Measurements from ENCODE around the gene TTC3.

- TF ChIP-seq, protein P1, sequence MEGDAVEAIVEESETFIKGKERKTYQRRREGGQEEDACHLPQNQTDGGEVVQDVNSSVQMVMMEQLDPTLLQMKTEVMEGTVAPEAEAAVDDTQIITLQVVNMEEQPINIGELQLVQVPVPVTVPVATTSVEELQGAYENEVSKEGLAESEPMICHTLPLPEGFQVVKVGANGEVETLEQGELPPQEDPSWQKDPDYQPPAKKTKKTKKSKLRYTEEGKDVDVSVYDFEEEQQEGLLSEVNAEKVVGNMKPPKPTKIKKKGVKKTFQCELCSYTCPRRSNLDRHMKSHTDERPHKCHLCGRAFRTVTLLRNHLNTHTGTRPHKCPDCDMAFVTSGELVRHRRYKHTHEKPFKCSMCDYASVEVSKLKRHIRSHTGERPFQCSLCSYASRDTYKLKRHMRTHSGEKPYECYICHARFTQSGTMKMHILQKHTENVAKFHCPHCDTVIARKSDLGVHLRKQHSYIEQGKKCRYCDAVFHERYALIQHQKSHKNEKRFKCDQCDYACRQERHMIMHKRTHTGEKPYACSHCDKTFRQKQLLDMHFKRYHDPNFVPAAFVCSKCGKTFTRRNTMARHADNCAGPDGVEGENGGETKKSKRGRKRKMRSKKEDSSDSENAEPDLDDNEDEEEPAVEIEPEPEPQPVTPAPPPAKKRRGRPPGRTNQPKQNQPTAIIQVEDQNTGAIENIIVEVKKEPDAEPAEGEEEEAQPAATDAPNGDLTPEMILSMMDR (conservative IDR thresholded peaks at IDR 0.05) = no peak
- TF ChIP-seq ZFX (IDR thresholded peaks at IDR 0.05) = no peak
These were observed 46.6 kb upstream of the TTC3 start for GRCh38 chr21:37026499-37026898.

Measured in C4-2B (cell line).